Common myeloid progenitor, CD34-positive (primary cell): Measurements from ENCODE around the gene CDK9.

Experiments used
- CTCF ChIA-PET: fragments of 350-600 bp; sonication (Branson Sonifier 250); formaldehyde crosslinking; loops from one replicate; lab custom pipeline; 2021; ENCODE audit warnings: antibody characterized with exemption; lab: Charles Lee
- POLR2A ChIA-PET: fragments of 350-600 bp; sonication (Branson Sonifier 250); formaldehyde crosslinking; loops from one replicate; lab custom pipeline; 2021; ENCODE audit warnings: antibody characterized with exemption; lab: Charles Lee
- DNase-seq, 3 donors: peaks; one replicate each; pipeline versions ENCODE4 v3.0.0 to v3.0.0-alpha.2; 2013
- H3K27ac ChIP-seq, 2 experiments: 1 replicate in 1 of 2; 2 replicates in 1 of 2; pipeline ENCODE4 v1.7.0; 2013; ENCODE audit warnings: inconsistent platforms in 2 of 2, low read length in 2 of 2, mild to moderate bottlenecking in 2 of 2, low read depth in 1 of 2, moderate library complexity in 1 of 2; ENCODE audit not compliant: severe bottlenecking in 2 of 2, insufficient read depth in 1 of 2, poor library complexity in 1 of 2
- H3K27me3 ChIP-seq, 5 experiments: replicated peaks in 2 of 5; 1 replicate in 3 of 5; 2 replicates in 2 of 5; pipeline versions ENCODE4 v1.6.1 to v1.7.0; 2013; ENCODE audit warnings: low read length in 4 of 5, mild to moderate bottlenecking in 2 of 5, moderate library complexity in 2 of 5, inconsistent platforms in 1 of 5; ENCODE audit not compliant: insufficient read depth in 5 of 5, control insufficient read depth in 4 of 5
- H3K36me3 ChIP-seq, 4 experiments: 1 replicate in 2 of 4; 2 replicates in 2 of 4; pipeline versions ENCODE4 v1.6.1 to v1.7.0; 2013; ENCODE audit warnings: low read length in 3 of 4, control low read depth in 1 of 4, mild to moderate bottlenecking in 1 of 4; ENCODE audit not compliant: control insufficient read depth in 4 of 4, insufficient read depth in 4 of 4
- H3K4me1 ChIP-seq, 4 experiments: 1 replicate in 3 of 4; 2 replicates in 1 of 4; pipeline versions ENCODE4 v1.6.1 to v1.7.1; 2013; ENCODE audit warnings: low read length in 3 of 4, mild to moderate bottlenecking in 3 of 4, control low read depth in 1 of 4, inconsistent platforms in 1 of 4, moderate library complexity in 1 of 4; ENCODE audit not compliant: control insufficient read depth in 4 of 4, insufficient read depth in 4 of 4; ENCODE audit errors: control extremely low read depth in 1 of 4
- H3K4me3 ChIP-seq, 7 experiments: 1 replicate in 4 of 7; 2 replicates in 3 of 7; pipeline versions ENCODE4 v1.5.1 to v1.7.0; 2013; ENCODE audit warnings: mild to moderate bottlenecking in 7 of 7, low read length in 6 of 7, moderate library complexity in 6 of 7, inconsistent platforms in 2 of 7, low read depth in 2 of 7, control low read depth in 1 of 7; ENCODE audit not compliant: insufficient read depth in 4 of 7, control insufficient read depth in 1 of 7; ENCODE audit errors: extremely low read depth in 1 of 7
- H3K9me3 ChIP-seq, 5 experiments: 1 replicate in 4 of 5; 2 replicates in 1 of 5; pipeline versions ENCODE4 v1.6.1 to v1.7.1; 2013; ENCODE audit warnings: low read length in 4 of 5, mild to moderate bottlenecking in 2 of 5, inconsistent platforms in 1 of 5, low read depth in 1 of 5, moderate library complexity in 1 of 5; ENCODE audit not compliant: control insufficient read depth in 4 of 5, insufficient read depth in 2 of 5; ENCODE audit errors: control extremely low read depth in 1 of 5
- WGBS: methylation state at CpG from one replicate; pipeline ENCODE4 v1.1.5; 2013; ENCODE audit not compliant: insufficient coverage; 5-methylcytosine and 5-hydroxymethylcytosine counted together

CDK9 gene

DNA sequence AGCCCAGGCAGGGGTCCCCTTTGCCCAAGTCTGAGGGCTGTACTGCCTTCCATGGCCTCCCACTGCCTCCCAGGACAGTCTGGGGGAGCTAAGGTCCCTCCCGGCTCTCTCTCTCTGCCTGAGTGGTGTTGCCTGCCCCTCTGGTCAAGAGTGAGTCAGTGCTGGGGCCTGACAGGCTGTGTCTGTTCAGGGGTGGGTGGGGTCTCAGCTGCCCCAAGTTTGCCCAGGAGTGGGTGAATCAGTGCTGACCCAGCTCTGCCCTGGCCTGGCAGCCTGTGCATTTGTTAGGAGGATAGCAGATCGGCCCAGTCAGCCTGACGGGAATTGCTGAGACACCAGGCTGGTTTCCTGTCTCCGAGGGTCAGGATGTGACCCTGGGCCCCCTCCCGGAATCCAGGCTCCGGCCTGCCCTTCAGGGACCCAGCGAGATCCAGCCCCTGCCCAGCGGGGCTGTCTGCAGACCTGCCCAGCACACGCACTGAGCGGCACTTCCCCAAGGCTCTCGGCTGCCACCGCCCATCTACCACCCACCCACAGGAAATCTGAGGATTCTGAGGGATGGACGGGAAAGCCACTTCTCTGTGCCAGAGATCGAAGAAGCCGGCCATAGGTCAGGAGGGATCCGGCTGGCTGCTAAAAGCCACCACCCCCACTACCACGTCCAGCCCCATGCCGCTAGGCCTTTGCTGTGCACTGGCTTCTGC is 52.7 kb downstream of the CDK9 start:
- peak overlapping the region in 1 of 2 experiments; percentile 33 for H3K27ac ChIP-seq
- 24% methylated on average over 15 of the region's 18 CpGs for WGBS
- peak overlapping the region in 2 of 7 experiments; percentile 9 to 10 for H3K4me3 ChIP-seq
- ChIA-PET CTCF (interaction anchor here (1.2 to 9.6 kb wide), 5 partner anchors 16 to 60 kb away, joined by 3 to 62 read pairs (median 21); partner anchors contain the start of genes ENG and ST6GALNAC6), POLR2A (interaction anchor here (1.5 kb wide), 1 partner anchor 8 kb away, joined by 3 read pairs; no protein-coding TSS in a partner anchor)
- no peak for DNase-seq
- H3K9me3 ChIP-seq, result no peaks in the 10 kb centered on the region
- peaks cover 0 to 53% (median 48%) of the 10 kb centered on the region in 4 experiments for H3K4me1 ChIP-seq
- H3K27me3 ChIP-seq, result no peaks in the 10 kb centered on the region
- H3K36me3 ChIP-seq, result peaks cover 0 to 40% (median 17%) of the 10 kb centered on the region in 4 experiments
